Activated CD4-positive, CD25-positive, alpha-beta regulatory T cell treated with anti-CD3 and anti-CD28 coated beads, Interleukin-2, amount 50 U/mL, for 72 hours (primary cell): Measurements from ENCODE around the gene SERP2.
"Not testable (repeated sequence)": the region's sequence is repeated elsewhere in the genome, so short reads cannot be mapped to it uniquely, and the experiment has no call there.

Experiments used
- DNase-seq: peaks from one replicate; pipeline ENCODE4 v3.0.0; 2021

SERP2 gene

GRCh38 chr13:44373601-44374347 is at the start of gene SERP2:
SERP2 (plus strand) TSS chr13:44373824; CDS start chr13:44374026, 202 bp downstream.
- no peak for DNase-seq

- no peak for DNase-seq
Observed at GRCh38 chr13:44326961-44327360, 46.7 kb upstream of the SERP2 start.

GRCh38 chr13:44329041-44329440 is 44.6 kb upstream of the SERP2 start:
- DNase-seq: not testable (repeated sequence)

GRCh38 chr13:44329909-44330545 is 43.6 kb upstream of the SERP2 start:
- no peak for DNase-seq

- DNase-seq: no peak
Observed at GRCh38 chr13:44331446-44331845, 42.2 kb upstream of the SERP2 start.

- no peak for DNase-seq
Observed at GRCh38 chr13:44331912-44332851, 41.4 kb upstream of the SERP2 start.

- DNase-seq: no peak
Observed at GRCh38 chr13:44333950-44334655, 39.5 kb upstream of the SERP2 start.

- no peak for DNase-seq
Observed at GRCh38 chr13:44334751-44335150, 38.9 kb upstream of the SERP2 start.

GRCh38 chr13:44336934-44337333 is 36.7 kb upstream of the SERP2 start:
- no peak for DNase-seq

GRCh38 chr13:44337581-44337980 is 36.0 kb upstream of the SERP2 start:
- DNase-seq: no peak

- DNase-seq: no peak
Observed at GRCh38 chr13:44340508-44340907, 33.1 kb upstream of the SERP2 start.

- no peak for DNase-seq
Observed at GRCh38 chr13:44342741-44343140, 30.9 kb upstream of the SERP2 start.

GRCh38 chr13:44346534-44346933 is 27.1 kb upstream of the SERP2 start:
- no peak for DNase-seq

GRCh38 chr13:44347301-44347700 is 26.3 kb upstream of the SERP2 start:
- no peak for DNase-seq

- no peak for DNase-seq
Observed at GRCh38 chr13:44347949-44348348, 25.7 kb upstream of the SERP2 start.

- DNase-seq: no peak
Observed at GRCh38 chr13:44350775-44351504, 22.7 kb upstream of the SERP2 start.

- no peak for DNase-seq
Observed at GRCh38 chr13:44351505-44351854, 22.1 kb upstream of the SERP2 start.

- DNase-seq: no peak
Observed at GRCh38 chr13:44352202-44352601, 21.4 kb upstream of the SERP2 start.

GRCh38 chr13:44352671-44353070 is 21.0 kb upstream of the SERP2 start:
- DNase-seq: no peak

- DNase-seq: no peak
Observed at GRCh38 chr13:44354331-44354730, 19.3 kb upstream of the SERP2 start.

GRCh38 chr13:44354884-44355283 is 18.7 kb upstream of the SERP2 start:
- DNase-seq: no peak

GRCh38 chr13:44355621-44356020 is 18.0 kb upstream of the SERP2 start:
- no peak for DNase-seq
